ENCODE measurements around the gene ALG14.
"Not testable (repeated sequence)": the region's sequence is repeated elsewhere in the genome, so short reads cannot be mapped to it uniquely, and the experiment has no call there.

The ALG14 gene

GRCh38 chr1:95041491-95042165 is 31.1 kb downstream of the ALG14 start:
- peak; percentile 62 for DNase-seq (ENCODE audit: low spot score)

DNA sequence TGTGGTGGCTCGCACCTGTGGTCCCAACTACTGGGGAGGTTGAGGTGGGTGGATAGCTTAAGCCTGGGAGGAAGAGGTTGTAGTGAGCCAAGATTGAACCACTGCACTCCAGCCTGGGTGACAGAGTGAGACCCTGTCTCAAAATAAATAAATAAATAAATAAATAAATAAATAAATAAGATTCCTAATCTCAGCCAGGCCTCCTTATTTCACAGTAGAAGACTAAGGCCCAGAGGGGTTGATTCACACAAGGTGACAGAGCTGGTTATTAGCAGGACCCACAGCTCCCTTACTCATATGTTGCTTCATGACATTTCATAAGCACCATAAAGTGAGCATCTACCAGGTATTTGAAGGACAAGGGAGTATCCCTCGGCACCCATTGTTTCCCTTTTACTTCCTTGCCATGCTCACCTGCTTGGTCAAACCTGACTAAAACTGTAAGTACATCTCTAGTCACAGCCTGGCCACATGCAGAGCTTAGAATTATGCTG is 32.7 kb downstream of the ALG14 start:
- no peak for DNase-seq (ENCODE audit: low spot score)

GRCh38 chr1:95039360-95040031 is 33.3 kb downstream of the ALG14 start:
- DNase-seq (ENCODE audit: low spot score) = no peak

DNA sequence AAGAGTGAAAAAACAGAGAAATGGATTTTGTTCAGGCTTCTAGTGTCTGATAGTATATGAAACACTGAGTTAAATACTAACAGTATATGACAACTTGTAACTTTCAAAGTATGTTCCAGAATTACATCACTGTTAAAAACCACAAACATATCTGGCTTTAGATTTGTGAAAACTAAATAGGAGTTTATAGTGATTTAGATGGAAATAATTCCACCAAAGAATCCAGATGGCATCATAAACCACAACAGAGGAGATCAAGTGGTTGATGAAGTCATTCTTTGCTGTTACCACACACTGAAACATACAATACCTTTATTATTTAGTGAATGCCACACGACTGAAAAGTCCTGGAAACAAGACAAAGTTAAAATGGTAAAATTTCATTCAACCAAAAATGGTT is 37.2 kb downstream of the ALG14 start:
- no peak for DNase-seq (ENCODE audit: low spot score)

- DNase-seq (ENCODE audit: low spot score) = no peak
These were observed 38.2 kb downstream of the ALG14 start for GRCh38 chr1:95034506-95034905.

DNA sequence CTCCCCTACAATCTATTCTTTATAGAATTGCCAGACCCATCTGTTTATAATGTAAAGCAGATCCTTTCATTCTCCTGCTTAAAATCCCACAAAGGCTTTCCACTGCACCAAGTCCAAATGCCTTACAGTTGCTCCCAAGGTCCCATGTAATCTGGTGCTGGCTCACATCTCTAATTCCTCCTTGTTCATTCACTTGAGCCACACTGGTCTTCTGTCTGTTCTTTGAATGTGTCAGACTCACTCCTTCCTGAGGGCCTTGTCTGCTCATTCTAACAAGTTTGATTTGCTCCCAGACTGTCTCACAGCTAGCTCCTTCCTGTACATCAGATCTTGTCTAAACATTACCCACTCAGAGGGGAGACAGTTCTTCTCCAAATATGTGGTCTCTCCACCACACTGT is 38.9 kb downstream of the ALG14 start:
- no peak for DNase-seq (ENCODE audit: low spot score)

DNA sequence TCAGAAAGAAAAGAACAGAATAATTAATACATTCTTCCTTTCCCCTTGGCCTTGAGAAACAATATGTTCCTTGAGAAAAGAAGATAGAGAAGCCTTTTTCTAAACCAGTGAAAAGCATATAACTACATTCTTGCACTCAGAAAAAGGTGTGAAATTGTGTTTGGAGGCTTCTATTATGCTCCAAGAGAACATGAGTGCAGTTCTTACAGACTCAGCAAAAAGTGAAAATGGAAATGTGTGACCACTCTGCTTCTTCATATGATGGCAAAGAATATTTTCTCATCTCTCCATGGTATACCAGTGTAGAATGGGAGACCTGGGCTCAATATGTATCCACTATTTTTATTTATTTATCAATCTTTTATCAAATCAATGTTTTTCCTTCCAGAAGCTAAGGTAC is 43.2 kb downstream of the ALG14 start:
- DNase-seq (ENCODE audit: low spot score) = no peak

GRCh38 chr1:95028954-95029353 is 43.8 kb downstream of the ALG14 start:
- no peak for DNase-seq (ENCODE audit: low spot score)

DNA sequence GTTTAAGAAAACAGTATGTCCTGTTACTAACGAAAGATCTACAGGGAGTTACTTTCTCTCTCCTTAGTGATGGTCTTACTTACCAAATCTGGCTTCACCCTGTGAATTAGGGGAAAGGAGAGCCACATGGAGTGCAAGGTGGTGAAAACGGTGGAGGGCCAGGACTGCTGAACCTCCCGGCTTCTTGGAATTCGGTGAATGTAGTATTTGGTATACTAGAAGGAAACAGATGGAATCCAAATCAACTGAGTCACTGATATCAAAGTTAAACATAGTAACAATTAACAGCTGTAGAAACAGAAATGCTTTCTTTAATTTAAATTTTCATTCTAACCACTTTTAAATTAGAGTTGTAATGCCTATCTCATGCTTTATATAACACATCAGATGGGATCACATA is 45.7 kb downstream of the ALG14 start:
- no peak for DNase-seq (ENCODE audit: low spot score)

GRCh38 chr1:95023399-95024043 is 49.2 kb downstream of the ALG14 start:
- DNase-seq (ENCODE audit: low spot score) = no peak

DNA sequence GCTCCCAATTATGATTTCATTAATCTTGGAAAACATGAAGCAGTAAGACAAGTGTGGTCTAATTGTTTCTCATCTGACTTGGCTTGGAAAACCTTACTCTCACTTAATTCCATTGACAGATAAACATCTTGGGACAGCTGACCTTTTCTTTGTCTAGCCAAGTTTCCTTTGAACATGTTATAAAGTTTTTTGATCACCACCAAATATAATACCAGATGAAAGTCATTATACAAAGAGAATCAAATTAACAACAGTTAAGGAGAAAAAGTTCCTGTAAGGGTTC is 50.2 kb downstream of the ALG14 start:
- no peak for DNase-seq (ENCODE audit: low spot score)

- no peak for DNase-seq (ENCODE audit: low spot score)
These were observed 50.7 kb downstream of the ALG14 start for GRCh38 chr1:95021805-95022643.

GRCh38 chr1:95021119-95021518 is 51.6 kb downstream of the ALG14 start:
- no peak for DNase-seq (ENCODE audit: low spot score)

DNA sequence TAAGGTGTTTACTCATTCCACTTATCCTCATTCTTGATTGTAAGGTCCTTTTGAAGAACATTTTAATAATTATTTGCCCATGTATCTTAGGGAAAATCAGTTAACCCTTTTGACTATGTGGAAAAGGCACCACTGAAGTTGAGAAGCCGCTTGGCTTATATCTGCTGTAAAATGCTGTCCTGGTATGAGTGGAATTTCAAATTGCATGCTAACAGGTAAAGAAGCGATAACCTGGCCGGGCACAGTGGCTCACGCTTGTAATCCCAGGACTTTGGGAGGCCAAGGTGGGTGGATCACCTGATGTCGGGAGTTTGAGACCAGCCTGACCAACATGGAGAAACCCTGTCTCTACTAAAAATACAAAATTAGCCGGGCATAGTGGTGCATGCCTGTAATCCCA is 53.3 kb downstream of the ALG14 start:
- not testable (repeated sequence) for DNase-seq (ENCODE audit: low spot score)

- no peak for DNase-seq (ENCODE audit: low spot score)
These were observed 54.0 kb downstream of the ALG14 start for GRCh38 chr1:95018602-95019369.

DNA sequence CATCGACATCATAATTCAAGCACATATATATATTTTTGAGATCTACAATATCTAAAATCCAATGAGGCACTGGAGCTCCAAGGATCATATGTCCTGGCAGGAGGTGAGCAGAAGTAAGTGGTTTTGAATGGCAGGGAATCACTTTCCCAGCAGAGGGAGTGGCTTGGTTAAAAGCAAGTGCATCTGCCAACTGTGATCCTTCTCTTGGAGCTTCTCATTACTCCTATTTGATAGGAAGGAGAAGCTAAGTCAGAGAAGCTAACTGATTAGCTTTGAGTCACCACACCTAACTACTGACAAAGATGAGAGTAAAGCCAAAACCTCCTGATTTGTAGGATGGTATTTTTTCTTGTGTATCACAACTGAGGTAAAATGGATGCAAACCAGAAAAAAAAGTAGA is 55.0 kb downstream of the ALG14 start:
- DNase-seq (ENCODE audit: low spot score) = no peak

GRCh38 chr1:95015076-95015475 is 57.7 kb downstream of the ALG14 start:
- no peak for DNase-seq (ENCODE audit: low spot score)

- DNase-seq (ENCODE audit: low spot score) = peak; percentile 24
These were observed 58.7 kb downstream of the ALG14 start for GRCh38 chr1:95013950-95014574.

DNA sequence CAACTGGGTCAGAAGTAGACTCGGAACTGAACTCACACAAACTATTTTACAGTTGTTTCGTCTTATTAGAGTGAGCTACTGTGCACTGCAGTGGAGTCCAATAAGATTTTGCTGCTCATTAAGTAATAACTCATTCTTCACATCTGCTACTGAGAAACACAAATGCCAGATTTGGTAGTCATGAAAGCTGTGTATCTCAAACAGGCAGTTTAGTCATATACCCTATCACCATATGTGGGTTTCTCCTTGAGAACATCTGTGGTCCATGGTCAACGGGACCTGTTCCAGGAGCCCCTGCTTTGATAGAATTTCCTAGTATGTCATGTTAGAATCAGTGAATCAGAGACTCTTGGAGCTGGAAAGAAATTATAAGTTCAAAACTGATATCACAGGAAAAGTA is 60.4 kb downstream of the ALG14 start:
- DNase-seq (ENCODE audit: low spot score) = no peak

DNA sequence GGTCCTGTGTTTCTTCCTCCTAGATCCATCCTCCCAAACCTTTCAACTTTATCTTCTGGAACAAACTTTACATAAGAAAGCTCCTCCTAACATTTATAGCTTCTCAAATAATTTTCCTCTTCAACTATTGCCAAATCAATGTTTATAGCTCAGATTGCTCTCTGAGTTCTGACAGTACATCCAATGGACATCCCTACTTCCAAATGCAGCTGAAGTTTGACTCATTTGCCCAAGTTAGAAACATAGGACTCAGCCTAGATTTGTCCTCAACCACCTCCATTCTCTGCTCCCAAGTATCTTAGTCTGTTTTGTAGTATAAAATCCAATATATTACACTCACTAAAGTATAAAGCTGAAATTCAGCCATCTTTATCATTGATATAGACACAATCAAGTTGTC is 62.6 kb downstream of the ALG14 start:
- no peak for DNase-seq (ENCODE audit: low spot score)

GRCh38 chr1:95007687-95008086 is 65.1 kb downstream of the ALG14 start:
- no peak for DNase-seq (ENCODE audit: low spot score)

Data from putamen (tissue), 1 donor.